ENCODE results near the gene LARP1.
A peak's percentile ranks its signal among the peaks of the same experiment; 100 is the strongest.
"Not testable (repeated sequence)": the region's sequence is repeated elsewhere in the genome, so short reads cannot be mapped to it uniquely, and the experiment has no call there.

Gene LARP1

GRCh38 chr5:154795235-154795596 lies 40.0 kb downstream of the LARP1 start:
- DNase-seq = no peak

- no peak for DNase-seq
Measured at GRCh38 chr5:154797762-154798161, 42.6 kb downstream of the LARP1 start.

GRCh38 chr5:154800582-154800981 lies 45.4 kb downstream of the LARP1 start:
- DNase-seq = no peak

- DNase-seq = no peak
Measured at GRCh38 chr5:154801083-154801482, 45.9 kb downstream of the LARP1 start.

GRCh38 chr5:154802050-154802449 lies 46.9 kb downstream of the LARP1 start:
- no peak for DNase-seq

GRCh38 chr5:154806176-154806575 lies 51.0 kb downstream of the LARP1 start:
- DNase-seq = no peak

- no peak for DNase-seq
Measured at GRCh38 chr5:154811239-154811638, 56.1 kb downstream of the LARP1 start.

- peak; percentile 60 for DNase-seq
Measured at GRCh38 chr5:154811653-154812465, 56.7 kb downstream of the LARP1 start.

- DNase-seq = no peak
Measured at GRCh38 chr5:154813158-154813557, 58.0 kb downstream of the LARP1 start.

GRCh38 chr5:154813736-154814135 lies 58.6 kb downstream of the LARP1 start:
- no peak for DNase-seq

GRCh38 chr5:154815025-154815424 lies 59.8 kb downstream of the LARP1 start:
- no peak for DNase-seq

GRCh38 chr5:154815684-154816247 lies 60.6 kb downstream of the LARP1 start:
- no peak for DNase-seq

GRCh38 chr5:154816891-154817492 lies 61.8 kb downstream of the LARP1 start:
- no peak for DNase-seq

- DNase-seq = no peak
Measured at GRCh38 chr5:154817815-154818214, 62.6 kb downstream of the LARP1 start.

GRCh38 chr5:154818471-154819116 lies 63.4 kb downstream of the LARP1 start:
- DNase-seq = no peak

GRCh38 chr5:154819546-154819945 lies 64.4 kb downstream of the LARP1 start:
- DNase-seq = no peak

GRCh38 chr5:154820383-154820782 lies 65.2 kb downstream of the LARP1 start:
- no peak for DNase-seq

GRCh38 chr5:154822896-154823295 lies 67.7 kb downstream of the LARP1 start:
- DNase-seq = not testable (repeated sequence)

GRCh38 chr5:154823605-154824004 lies 68.4 kb downstream of the LARP1 start:
- no peak for DNase-seq

- no peak for DNase-seq
Measured at GRCh38 chr5:154824070-154824469, 68.9 kb downstream of the LARP1 start.

GRCh38 chr5:154829181-154829588 lies 74.0 kb downstream of the LARP1 start:
- DNase-seq = no peak

- DNase-seq = peak; percentile 34
Measured at GRCh38 chr5:154829589-154830218, 74.5 kb downstream of the LARP1 start.

- DNase-seq = no peak
Measured at GRCh38 chr5:154830219-154830595, 75.0 kb downstream of the LARP1 start.

Data from activated CD4-positive, alpha-beta T cell treated with anti-CD3 and anti-CD28 coated beads, Interleukin-2, amount 50 U/mL, for 16 hours (primary cell).